ENCODE data around the gene EPN1.

The EPN1 gene

DNA sequence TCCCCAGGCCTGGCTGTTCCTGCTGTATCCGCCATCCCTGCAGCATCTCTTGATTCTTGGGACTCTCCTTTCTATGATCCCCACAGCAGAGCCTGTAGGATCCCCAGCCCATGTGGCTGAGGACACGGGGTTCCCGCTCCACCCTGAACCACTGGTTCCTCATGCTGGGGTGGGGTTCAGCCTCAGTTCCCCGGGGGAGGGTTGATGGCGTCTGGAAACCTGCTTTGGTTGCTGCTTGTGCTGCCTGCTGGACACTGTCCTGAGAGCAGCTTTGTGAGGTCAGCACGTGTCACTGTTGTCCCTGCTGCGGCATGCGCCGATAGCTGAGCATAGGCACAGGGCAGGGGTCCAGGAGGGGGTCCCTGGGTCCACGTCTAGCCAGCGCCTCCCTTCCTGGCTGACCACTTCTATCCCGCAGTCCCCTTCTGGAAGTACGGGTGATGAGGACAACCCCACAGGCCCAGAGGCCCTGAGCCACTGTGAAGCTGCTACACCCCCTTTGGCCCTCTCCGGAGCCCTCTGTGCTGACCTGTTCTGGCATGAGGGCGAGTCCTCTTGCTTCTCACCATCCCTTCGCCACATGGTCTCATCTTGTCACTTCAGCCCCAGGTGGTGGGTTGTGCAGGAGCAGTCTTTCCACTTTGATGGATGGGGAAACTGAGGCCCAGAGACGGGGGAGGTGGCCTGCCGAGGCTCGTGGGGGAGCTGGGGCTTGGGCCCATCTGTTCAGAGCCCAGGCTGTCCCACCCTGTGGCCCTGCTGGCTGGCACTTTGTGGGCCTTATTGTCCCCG lies 5.5 kb downstream of the EPN1 start:
- no peak for DNase-seq

DNA sequence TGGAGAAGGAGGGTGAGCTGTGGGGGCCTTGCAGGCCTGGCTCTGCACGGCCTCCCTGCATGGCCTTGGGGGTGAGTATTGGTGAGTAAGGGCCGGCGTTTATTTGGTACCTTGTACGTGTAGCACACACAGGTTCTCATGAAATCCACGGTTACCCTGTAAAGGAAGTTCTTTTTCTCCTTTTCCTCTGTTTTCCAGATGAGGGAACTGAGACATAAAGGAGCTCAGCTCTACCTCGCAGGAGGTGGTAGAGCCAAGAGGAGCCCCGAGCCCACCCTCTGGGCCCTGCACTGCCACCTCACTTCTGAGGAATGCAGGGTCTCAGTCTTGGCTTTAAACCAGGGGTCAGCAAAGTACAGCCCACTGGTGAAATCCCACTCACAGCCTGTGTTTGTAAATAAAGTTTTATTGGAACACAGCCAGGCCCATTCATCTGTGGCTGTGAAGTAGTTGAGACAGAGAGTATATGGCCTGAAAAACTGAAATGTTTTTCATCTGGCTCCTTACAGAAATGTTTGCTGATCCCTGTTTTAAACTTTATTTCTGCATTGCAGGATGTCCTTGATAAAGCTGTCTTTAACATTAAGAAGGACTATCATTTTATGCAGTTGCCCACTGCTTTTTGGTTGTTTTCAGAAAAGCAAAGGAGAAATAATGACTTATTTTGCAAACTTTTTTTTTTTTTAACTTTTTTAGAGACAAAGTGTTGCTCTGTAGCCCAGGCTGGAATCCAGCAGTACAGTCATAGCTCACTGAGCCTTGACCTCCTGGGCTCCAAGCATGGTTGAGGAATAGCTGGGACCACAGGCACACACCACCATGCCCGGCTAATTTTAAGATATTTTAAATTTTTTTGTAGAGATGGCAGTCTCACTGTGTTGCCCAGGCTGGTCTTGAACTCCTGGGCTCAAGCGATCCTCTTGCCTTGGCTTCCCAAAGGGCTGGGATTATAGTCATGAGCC lies 6.4 kb downstream of the EPN1 start:
- no peak for DNase-seq

DNA sequence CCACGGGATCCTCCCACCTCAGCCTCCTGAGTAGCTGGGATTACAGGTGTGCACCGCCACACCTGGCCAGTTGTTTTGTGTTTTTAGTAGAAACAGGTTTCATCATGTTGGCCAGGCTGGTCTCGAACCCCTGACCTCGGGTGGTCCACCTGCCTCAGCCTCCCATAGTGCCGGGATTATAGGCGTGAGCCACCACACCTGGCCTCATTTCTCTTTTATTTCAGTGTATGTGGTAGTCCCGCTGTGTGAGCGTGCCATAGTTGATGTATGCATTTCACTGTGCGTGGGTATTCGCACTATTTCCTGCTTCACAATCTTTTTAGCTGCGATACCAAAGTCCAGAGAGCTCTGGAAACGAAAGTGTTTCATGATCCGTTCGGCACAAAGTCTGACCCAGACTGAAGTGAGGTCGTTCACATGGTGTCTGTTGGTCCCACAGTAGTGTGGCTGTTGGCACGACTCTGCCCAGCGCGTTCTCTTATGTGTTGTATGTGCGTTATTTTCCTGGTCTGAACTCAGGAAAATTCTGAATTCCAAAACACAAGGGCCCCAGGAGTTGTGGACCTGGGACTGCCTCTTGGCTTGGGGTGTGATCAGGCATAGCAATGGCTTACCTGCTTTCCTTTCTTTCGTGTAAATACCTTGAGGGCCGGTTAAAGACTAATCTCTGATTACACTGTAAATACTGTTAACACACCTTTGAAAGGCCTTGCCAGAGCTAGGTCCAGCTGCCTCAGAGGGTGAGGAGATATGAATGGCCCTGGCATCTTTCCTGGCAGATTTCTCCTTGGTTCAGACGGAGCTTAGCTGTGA lies 8.6 kb downstream of the EPN1 start:
- DNase-seq: no peak

DNA sequence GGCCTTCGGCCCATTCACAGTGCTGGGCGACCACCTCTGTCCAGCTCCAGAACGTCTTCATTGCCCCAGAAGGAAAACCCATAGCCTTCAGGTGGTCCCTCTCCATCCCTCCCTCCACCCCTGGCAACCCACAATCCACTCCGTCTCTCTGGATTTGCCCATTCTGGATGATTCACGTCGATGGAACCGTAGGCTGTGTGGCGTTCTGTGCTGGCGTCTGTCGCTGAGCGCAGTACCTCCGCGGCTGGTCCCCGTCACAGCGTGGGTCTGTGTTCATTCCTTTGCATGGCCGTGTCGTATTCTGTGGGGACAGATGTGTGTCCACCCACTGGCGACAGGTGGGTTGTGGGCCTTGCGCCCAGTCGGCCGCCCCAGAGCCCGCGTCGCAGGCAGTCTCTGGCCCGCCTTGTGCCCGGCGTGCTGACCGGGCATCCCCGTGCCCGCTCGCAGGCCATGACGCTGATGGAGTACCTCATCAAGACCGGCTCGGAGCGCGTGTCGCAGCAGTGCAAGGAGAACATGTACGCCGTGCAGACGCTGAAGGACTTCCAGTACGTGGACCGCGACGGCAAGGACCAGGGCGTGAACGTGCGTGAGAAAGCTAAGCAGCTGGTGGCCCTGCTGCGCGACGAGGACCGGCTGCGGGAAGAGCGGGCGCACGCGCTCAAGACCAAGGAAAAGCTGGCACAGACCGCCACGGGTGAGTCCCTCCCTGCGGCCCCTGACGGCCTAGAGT lies 10.1 kb downstream of the EPN1 start:
- no peak for DNase-seq

DNA sequence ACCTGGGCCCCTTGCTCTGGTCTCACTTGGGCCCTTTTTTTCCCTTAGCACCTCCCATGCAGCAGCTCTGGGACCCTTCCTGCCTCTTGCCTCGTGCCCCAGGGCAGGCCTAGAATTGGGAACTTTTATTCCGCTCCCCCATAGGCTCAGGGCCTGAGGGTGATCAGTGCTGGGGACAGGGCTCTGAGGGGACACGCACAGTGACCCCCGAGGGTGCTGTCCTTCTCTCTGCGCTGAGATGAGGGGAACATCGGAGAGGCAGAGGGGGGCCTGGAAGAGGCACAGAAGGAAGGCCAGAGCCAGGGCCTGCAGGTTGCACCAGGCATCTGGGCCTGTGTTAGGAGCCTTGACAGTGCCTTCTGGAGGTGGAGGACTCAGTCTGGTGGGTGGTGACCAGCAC lies 10.8 kb downstream of the EPN1 start:
- no peak for DNase-seq

DNA sequence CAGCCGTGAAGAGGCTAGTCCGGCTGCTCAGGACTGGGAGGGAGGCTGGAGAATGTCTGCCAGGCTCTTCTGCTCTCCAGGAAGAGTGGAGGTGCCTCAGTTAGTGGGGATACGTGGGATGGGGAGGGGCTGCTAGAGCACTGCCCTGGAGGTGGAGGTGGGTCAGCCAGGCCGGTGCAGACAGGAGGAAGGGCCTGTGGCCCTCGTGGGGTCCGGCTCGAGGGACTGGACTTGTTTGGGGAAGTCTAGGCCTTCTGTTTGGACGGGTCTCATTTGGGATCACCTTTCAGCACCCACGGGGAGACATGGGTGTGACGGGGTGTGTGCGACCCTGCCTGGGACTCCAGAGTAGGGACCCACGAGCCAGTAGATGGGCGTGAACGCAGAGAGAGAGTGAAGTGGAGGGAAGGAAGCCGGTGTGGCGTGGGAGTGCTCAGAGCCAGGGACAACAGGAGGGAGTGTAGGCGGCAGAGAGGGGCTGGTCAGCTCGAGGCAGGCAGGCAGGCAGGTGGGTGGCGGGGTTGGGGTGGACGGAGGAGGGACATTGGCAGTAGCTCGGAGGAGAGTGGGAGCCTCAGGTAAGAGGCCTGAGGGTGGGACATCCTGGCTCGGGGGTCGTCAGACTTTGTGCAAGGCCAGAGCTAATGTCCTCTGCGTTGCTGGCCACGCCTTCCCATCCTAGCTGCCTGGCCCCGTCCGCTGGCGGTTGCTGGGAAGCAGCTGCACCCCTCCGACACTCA lies 11.5 kb downstream of the EPN1 start:
- no peak for DNase-seq

DNA sequence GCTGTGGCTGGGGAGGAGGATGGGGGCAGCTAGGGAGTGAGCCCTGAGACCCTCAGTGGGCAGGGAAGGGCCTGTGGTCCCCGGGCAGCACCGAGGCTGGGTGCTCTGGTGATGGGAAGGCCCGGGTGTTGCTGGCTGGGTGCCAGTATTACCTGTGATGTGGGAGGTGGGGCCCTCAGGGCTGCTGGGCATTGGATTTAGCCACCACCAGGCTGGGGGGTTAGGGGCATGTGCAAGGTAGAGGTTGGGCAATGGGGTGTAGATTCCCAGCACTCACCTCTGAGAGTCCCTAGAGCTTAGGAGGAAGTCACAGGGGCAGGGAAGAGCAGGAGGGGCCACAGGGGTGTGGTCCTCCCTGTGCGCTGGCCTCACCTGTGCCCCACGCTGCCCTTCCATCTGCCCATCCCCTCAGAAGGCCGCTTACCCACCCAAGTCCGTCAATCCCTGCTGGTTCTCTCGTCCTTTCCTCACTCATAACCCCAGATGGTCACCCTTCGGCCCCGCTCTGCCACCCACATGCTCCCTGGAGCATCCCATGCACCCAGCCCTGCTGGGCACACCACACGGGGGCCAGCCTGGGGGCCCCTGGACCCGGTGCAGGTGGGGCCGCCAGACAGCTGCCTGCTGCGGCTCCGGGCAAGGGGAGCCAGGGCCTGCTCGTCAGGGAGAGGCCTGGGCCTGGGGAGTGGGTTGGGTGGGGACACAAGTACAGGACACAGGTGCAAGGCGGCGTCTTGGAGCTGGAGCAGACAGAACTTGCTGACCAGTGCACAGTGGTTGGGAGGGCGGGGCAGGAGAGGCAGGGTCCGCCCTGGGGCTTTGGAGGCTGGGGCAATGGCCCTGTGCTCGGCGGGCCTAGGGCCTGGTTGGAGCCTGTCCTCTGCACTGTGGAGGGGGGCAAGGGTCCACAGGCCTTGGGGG lies 12.5 kb downstream of the EPN1 start:
- DNase-seq: no peak

DNA sequence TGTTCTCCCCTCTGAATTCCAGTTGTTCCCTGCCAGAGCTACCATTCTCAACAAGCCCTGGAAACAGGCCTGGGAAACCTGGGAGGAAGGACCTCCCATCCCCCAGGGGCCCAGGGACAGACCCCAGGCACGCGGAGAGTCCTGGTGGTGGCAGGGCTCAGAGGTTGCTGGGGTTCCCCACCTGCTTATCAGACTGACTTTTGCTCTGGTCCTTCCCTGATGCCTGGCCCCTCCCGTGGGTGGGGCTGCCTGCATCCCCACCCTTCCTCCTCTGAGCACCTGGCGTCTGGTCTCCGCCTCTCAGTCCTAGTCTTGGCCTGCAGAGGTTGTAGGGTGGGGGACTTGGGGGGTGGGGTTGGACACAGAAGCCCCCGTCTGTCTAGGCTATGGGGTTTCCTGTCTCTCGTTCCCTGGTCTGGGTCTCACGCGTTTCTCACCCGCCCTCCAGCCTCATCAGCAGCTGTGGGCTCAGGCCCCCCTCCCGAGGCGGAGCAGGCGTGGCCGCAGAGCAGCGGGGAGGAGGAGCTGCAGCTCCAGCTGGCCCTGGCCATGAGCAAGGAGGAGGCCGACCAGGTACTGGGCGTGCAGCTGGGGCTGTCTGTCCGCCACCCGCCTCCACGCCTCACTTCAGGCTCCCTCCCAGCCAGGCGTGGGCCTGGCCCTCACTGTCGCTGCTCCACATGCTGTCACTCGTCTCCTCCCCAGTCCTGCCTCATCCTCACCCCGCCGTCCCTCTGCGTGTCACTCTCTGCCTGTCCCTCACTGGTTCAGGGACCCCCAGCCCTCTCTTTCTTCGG lies 13.6 kb downstream of the EPN1 start:
- DNase-seq: no peak

DNA sequence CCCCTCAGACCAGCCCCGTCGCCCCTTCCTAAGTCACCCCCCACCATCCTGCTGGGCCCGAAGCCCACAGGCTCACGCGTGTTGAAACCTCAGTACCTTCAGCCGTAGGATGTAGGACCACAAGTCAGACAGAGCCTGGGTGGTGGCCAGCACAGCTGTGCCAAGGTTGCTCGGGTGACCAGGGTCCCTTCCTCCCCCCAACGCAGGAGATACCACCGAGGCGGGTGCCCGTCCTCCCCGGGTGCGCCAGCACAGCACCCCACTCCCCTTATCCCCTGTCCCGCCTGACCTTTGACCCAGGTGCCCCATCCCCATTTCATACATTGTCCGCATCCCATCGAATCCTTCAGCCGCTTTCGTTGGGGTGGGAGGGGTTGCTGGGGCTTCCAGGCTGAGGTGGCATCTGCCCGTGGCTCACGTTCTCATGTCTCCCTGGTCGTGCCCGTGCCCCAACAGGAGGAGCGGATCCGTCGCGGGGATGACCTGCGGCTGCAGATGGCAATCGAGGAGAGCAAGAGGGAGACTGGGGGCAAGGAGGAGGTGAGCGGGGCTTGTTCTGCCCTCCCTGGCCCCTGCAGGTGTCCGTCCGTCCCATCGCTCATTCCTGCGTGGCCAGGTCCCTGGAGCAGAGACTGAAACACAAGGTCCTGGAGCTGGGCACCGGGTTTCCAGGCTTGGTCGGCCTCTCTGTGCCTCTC lies 14.5 kb downstream of the EPN1 start:
- no peak for DNase-seq

DNA sequence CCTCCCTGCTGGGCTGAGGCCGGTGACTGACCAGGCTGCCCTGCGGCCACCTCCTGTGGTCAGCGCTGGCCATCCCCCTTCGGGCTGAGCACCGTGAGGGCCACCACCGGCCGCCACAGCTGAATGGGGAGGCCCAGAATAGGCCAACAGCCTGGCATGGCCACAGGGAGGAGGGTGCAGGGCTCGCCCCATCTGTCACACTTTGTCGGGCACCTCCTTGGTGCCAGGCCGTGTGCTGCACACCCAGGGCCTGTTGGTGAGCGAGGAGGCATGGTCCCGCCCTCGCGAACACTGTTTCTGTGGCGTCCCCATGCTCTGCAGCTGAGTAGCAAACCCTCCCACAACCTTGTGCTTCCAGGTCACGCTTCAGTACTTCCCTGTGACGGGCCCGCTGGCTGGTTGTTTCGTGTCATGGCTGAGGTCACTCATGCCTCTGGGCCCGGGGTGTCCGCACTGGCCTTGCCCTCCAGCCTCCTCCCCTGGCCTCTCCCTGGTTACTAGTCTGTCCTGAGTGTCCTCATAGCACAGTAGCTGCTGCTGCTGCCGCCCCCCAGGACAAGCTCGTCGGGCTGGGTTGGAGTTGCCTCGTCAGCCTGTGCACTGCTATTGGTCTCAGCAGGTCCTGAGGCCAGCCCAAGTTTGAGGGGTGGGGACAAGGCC lies 15.2 kb downstream of the EPN1 start:
- no peak for DNase-seq

DNA sequence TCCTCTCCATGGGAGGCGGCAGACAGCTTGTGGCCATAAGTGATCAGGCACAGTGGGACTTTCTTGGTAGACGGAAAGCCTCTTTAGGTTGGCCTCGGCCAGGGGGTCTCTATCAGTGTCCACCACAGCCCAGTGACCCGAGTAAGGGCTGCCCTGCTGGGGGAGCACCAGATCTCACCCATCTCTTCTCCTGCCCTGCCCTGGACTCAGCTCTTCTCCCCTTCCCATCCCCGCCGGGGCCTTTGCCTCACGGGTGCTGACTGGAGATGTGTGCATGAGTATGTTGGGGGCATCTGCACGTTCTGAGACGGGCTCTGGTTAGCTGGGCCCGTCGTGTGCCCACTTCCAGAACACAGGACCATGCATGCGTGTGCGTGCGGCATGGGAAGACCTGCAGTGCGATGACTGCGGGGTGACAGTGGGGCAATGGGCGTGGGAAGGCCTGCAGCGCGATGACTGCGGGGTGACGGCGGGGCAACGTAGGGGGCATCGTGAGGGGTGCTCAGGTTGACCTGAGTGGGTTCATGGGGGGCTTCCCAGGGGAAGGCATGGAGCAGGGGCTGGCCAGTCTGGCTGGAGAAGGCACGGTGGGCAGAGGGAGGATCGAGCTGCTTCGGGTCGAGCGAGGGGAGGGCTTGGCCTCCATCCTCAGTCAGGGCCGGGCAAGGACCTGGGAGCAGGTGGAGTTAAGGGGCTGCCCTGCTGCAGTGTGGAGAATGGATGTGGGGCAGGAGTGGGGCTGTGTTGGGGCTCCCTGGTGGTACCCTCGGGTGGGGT lies 15.9 kb downstream of the EPN1 start:
- DNase-seq: no peak

DNA sequence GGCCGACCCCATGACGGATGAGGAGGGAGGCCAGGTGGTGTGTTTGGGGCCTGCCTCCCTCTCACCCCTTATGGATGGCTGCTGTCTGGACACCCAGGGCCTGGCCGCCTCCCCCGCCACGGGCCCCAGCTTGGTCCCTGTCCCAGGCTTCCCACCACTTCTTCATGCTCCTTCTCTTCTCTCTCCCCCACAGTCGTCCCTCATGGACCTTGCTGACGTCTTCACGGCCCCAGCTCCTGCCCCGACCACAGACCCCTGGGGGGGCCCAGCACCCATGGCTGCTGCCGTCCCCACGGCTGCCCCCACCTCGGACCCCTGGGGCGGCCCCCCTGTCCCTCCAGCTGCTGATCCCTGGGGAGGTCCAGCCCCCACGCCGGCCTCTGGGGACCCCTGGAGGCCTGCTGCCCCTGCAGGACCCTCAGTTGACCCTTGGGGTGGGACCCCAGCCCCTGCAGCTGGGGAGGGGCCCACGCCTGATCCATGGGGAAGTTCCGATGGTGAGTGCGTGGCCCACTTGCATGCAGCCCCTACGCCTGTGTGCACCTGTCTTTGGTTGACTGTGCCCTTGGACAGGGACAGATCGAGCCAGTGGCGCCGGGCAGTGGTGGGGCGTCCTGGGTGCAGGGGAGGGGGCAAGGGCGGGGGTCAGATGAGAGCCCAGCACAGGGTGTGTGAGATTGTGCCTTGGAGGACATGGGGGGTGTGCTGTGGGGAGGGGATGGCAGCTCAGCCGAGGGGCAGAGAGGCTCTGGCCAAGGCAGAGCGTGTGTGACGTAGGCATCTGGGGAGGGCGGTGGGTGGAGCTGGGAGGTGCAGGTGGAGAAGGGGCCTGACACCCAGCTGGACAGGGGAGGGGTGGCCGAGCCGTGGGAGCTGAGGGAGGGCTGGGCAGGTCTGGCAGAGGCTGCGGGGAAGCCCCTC lies 16.8 kb downstream of the EPN1 start:
- no peak for DNase-seq

DNA sequence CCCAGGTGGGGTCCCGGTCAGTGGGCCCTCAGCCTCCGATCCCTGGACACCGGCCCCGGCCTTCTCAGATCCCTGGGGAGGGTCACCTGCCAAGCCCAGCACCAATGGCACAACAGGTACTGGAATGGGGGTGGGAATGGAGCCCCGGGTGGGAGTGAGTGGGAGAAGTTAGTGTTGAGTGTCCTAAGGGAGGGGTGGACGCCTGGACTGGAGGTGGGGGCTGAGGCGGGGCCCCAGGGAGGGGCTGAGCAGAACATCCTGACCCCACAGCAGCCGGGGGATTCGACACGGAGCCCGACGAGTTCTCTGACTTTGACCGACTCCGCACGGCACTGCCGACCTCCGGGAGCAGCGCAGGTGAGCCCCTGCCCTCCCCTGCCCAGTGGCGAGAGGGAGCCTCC lies 17.7 kb downstream of the EPN1 start:
- no peak for DNase-seq

DNA sequence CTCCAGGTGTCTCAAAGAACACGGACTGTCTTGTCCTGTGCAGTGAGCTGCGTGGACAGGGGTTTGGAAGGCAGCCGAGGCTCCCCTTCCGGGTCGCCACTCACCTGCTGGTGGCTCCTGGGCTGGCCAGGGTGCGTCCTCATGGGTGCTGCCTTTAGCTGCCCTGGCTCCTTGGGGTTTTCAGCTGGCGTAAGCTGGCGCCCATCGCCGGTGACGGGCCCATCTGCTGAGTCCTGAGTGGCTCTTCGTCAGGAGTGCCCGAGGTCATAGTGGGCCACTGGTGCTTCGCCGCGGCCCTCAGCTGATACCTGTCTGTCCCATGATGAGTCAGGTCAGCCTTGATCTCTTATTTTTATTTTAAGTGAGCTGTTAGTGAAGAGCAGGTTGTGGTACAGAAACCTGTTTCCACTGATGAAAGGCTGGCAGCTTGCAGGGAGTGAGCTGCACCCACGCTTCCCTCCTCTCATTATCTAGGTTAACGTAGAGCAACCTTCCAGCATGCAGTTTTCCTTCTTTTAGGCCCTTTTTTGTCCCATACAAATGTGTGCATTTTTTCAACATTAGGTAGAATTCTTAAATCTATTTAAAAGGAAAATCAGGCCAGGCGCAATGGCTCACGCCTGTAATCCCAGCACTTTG lies 18.4 kb downstream of the EPN1 start:
- DNase-seq: no peak

DNA sequence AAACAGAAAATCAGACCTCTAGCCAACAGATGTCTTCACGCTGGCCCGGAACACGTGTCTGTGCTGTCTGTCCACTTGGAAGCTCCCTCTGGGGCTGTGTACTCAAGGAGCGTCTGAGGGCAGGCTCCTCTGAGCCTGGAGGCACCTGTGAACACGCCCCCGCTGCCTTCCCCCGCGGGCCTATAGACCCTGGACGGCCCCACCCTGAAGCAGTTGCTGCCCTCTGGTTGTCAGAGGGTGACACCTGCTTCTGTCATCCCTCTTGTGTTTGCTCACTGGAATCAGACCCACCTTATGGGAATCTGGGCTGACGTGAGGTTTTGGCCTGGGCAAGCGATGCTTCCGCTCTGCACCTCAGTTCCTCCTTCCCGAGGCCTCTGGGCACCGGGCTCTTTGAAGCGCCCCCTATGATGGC lies 19.2 kb downstream of the EPN1 start:
- DNase-seq: no peak

All from NCI-H1694 treated with DMSO at 0.1 percent for 48 hours (cell line).